Measurements from ENCODE around the gene PSMA4.

GRCh38 chr15:78570710-78571109, 30.5 kb downstream of the PSMA4 start:
- TF ChIP-seq GATA2 (IDR thresholded peaks at IDR 0.05; ENCODE audit: low read depth, low read length): no peak
- no peak for TF ChIP-seq GATA3 (IDR thresholded peaks at IDR 0.05; ENCODE audit: low read depth, low read length)
